ENCODE measurements around the gene RPS29.

The RPS29 gene

DNA sequence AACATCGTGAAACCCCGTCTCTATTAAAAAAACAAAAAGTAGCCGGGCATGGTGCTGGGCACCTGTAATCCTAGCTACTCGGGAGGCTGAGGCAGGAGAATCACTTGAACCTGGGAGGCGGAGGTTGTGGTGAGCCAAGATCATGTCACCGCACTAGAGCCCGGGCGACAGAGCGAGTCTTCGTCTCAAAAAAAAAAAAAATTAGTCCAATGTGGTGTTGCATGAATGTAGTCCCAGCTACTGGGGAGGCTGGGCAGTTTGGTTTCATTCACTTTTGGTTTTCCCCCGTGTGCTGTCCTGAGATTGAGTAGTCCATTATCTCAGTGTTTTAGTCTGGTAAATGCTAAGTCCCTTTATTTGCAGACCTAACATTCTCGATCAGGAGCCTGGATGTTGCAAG is 19.5 kb downstream of the RPS29 start:
- Histone ChIP-seq H3K9me3 (ENCODE audit: low read depth, low read length) (no peaks in the 10 kb centered on the region), H3K27ac (no peak overlapping the region), H3K4me3 (no peak overlapping the region), H3K36me3 (ENCODE audit: insufficient read depth, low read length) (no peaks in the 10 kb centered on the region), H3K9ac (ENCODE audit: insufficient read length) (no peak overlapping the region)
- no peak for TF ChIP-seq EZH2 (IDR thresholded peaks at IDR 0.05)
- TF ChIP-seq FOXP2 (optimal IDR thresholded peaks at IDR 0.05; ENCODE audit: control extremely low read depth, extremely low read length, insufficient read depth) = no peak
- no peak for TF ChIP-seq POLR2AphosphoS5 (IDR thresholded peaks at IDR 0.05; ENCODE audit: borderline replicate concordance, low read depth, low read length)
- DNase-seq (ENCODE audit: low read depth, low spot score) = no peak

DNA sequence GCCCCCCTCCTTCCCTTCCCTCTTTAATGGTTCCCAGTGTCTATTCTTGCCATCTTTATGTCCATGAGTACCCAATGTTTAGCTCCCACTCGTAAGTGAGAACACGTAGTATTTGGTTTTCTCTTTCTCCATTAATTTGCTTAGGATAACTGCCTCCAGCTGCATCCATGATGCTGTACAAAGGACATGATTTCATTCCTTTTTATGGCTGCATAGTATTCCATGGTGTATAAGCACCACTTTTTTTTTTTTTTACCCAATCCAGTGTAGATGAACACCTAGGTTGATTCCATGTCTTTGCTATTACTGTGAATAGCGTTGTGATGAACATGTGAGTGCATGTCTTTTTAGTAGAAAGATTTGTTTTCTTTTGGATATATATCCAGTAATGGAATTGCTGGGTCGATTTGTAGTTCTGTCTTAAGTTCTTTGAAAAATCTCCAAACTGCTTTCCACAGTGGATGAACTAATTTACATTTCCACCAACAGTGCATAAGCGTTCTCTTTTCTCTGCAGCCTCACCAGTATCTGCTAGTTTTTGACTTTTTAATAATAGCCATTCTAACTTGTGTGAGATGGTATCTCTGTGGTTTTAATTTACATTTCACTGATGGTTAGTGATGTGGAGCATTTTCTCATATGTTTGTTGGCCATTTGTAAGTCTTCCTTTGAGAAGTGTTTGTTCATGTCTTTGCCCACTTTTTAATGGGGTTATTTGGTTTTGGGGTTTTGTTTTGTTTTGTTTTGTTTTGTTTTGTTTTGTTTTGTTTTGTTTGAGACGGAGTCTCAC is 26.0 kb downstream of the RPS29 start:
- DNase-seq (ENCODE audit: low read depth, low spot score) = no peak
- no peak overlapping the region for H3K27ac ChIP-seq
- no peak for TF ChIP-seq EZH2 (IDR thresholded peaks at IDR 0.05)
- TF ChIP-seq POLR2AphosphoS5 (IDR thresholded peaks at IDR 0.05; ENCODE audit: borderline replicate concordance, low read depth, low read length) = no peak
- no peak for TF ChIP-seq FOXP2 (optimal IDR thresholded peaks at IDR 0.05; ENCODE audit: control extremely low read depth, extremely low read length, insufficient read depth)
- H3K4me3 ChIP-seq = no peak overlapping the region
- H3K36me3 ChIP-seq (ENCODE audit: insufficient read depth, low read length) = no peaks in the 10 kb centered on the region
- H3K9me3 ChIP-seq (ENCODE audit: low read depth, low read length) = no peaks in the 10 kb centered on the region
- no peak overlapping the region for H3K9ac ChIP-seq (ENCODE audit: insufficient read length)

DNA sequence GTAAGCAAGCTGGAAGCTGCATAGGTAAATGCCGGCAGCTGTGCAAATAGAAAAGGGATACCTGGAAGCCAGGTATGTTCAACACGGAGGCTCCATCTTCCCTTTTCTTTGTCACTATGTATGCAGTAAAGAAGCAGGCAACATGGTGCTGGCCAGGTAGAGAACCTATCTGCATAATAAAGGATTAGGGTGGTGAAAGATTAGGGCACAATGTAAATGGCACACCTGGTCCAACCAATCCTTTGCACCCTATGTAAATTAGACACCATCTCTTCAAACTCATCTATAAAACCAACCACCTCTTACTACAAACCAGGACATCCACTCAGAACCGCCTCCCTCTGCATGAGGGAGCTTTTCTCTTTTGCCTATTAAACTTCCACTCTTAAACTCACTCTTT is 32.3 kb downstream of the RPS29 start:
- no peak overlapping the region for H3K9ac ChIP-seq (ENCODE audit: insufficient read length)
- H3K36me3 ChIP-seq (ENCODE audit: insufficient read depth, low read length) = no peaks in the 10 kb centered on the region
- H3K27ac ChIP-seq = no peak overlapping the region
- no peak for DNase-seq (ENCODE audit: low read depth, low spot score)
- H3K4me3 ChIP-seq = no peak overlapping the region
- TF ChIP-seq FOXP2 (optimal IDR thresholded peaks at IDR 0.05; ENCODE audit: control extremely low read depth, extremely low read length, insufficient read depth) = no peak
- TF ChIP-seq EZH2 (IDR thresholded peaks at IDR 0.05) = no peak
- no peak for TF ChIP-seq POLR2AphosphoS5 (IDR thresholded peaks at IDR 0.05; ENCODE audit: borderline replicate concordance, low read depth, low read length)
- no peaks in the 10 kb centered on the region for H3K9me3 ChIP-seq (ENCODE audit: low read depth, low read length)

DNA sequence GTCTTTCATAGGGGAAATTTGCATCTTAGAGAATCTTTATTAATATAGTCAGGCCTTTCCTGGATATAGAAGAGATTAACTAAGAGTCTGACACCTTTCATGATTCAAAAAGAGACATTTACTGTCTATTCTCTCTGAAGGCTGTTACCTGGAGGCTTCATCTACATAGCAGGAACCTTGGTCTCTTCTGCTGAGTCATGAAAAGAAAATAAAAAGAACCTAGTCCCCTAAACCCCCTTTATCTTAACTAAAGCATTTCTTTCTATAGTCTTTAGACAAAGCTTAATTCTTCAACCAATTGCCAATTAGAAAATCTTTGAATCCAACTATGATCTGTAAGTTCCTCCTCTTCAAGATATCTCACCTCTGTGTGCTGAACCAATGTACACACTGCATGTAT is 33.1 kb downstream of the RPS29 start:
- H3K9ac ChIP-seq (ENCODE audit: insufficient read length) = no peak overlapping the region

DNA sequence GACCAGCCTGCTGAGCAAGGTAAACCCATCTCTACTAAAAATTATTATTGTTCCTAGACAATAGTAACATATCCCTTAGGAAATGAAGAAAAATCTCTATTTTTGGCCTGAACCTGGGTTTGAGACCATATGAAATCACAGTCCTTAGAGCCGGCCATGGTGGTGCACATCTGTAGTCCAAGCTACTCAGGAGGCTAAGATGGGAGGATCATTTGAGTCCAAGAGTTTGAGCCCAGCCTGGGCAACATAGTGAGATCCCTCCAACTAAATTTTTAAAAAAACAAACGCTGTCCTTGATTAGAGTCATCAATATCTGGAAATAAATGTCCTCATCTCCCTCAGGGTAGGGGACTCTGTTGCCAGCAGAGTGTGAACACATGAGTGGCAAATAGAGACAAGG is 34.6 kb downstream of the RPS29 start:
- no peak for DNase-seq (ENCODE audit: low read depth, low spot score)
- Histone ChIP-seq H3K27ac (no peak overlapping the region), H3K9ac (ENCODE audit: insufficient read length) (no peak overlapping the region), H3K36me3 (ENCODE audit: insufficient read depth, low read length) (no peaks in the 10 kb centered on the region), H3K9me3 (ENCODE audit: low read depth, low read length) (no peaks in the 10 kb centered on the region), H3K4me3 (no peak overlapping the region)
- TF ChIP-seq FOXP2 (optimal IDR thresholded peaks at IDR 0.05; ENCODE audit: control extremely low read depth, extremely low read length, insufficient read depth) (no peak), POLR2AphosphoS5 (IDR thresholded peaks at IDR 0.05; ENCODE audit: borderline replicate concordance, low read depth, low read length) (no peak), EZH2 (IDR thresholded peaks at IDR 0.05) (no peak)

More for the DNA sequence above, 33.1 kb downstream of the RPS29 start:
- no peak overlapping the region for H3K27ac ChIP-seq
- no peak overlapping the region for H3K4me3 ChIP-seq
- no peak for TF ChIP-seq FOXP2 (optimal IDR thresholded peaks at IDR 0.05; ENCODE audit: control extremely low read depth, extremely low read length, insufficient read depth)
- no peak for TF ChIP-seq EZH2 (IDR thresholded peaks at IDR 0.05)
- no peak for TF ChIP-seq POLR2AphosphoS5 (IDR thresholded peaks at IDR 0.05; ENCODE audit: borderline replicate concordance, low read depth, low read length)
- no peaks in the 10 kb centered on the region for H3K9me3 ChIP-seq (ENCODE audit: low read depth, low read length)
- no peak for DNase-seq (ENCODE audit: low read depth, low spot score)
- no peaks in the 10 kb centered on the region for H3K36me3 ChIP-seq (ENCODE audit: insufficient read depth, low read length)

DNA sequence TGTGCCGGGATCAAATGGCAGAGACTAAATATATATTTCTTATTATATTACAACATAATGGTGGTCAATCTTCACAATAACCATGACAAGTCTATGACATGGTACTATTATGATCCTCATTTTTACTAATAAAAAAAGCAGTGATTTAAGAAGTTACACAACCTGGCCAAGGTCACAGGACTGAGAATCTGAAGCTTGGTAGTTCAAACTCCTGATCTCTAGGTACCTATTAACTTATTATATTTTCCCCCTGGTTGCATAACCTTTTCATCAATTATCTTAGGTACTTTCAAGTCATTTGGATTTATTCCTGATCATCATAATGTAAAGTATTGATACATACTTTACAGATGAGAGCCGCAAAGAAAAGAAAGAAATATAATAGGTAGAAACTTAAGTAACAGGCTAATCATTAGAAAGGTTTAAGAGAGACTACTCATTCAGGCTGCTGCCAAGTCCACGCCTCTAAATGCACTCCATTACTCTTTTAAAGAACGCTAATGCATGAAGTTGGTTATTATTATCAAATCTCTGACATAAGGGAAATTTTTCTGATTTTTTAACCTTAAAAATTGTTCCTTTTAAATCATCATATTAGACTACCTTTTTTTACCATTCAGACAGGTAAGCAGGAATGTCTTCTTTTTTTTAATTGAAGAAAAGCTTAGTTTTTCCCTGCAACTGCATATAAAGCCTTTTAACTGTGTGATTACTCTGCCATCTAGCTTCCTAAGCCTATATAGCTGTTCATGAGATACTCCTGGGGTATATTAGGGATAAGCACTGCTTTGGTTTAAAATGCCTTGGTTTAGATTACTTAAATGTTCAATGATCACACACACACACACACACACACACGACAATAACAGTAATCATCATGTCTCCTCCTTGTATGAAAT is 35.6 kb downstream of the RPS29 start:
- no peak overlapping the region for H3K4me3 ChIP-seq
- TF ChIP-seq POLR2AphosphoS5 (IDR thresholded peaks at IDR 0.05; ENCODE audit: borderline replicate concordance, low read depth, low read length) = no peak
- TF ChIP-seq EZH2 (IDR thresholded peaks at IDR 0.05) = no peak
- TF ChIP-seq FOXP2 (optimal IDR thresholded peaks at IDR 0.05; ENCODE audit: control extremely low read depth, extremely low read length, insufficient read depth) = no peak
- no peak for DNase-seq (ENCODE audit: low read depth, low spot score)

DNA sequence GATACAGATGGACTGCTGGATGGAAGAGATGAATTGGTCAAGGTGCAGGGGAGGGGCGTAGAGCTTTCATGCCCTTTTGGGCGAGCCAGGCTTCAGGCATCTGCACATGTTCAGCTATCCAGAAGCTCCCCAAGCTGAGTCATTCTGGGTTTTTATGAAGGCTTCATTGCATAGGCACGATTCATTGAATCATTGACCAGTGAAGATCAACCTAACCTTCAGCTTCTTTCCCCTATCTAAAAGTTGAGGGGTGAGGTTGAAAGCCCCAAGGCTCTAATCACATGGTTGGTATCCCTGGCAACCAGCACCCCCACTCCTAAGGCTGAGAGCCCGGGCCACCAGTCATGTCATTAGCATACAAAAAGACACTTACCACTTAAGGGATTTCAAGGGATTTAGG is 36.3 kb downstream of the RPS29 start:
- no peak for DNase-seq (ENCODE audit: low read depth, low spot score)
- Histone ChIP-seq H3K36me3 (ENCODE audit: insufficient read depth, low read length) (no peaks in the 10 kb centered on the region), H3K9ac (ENCODE audit: insufficient read length) (no peak overlapping the region), H3K27ac (no peak overlapping the region), H3K9me3 (ENCODE audit: low read depth, low read length) (no peaks in the 10 kb centered on the region), H3K4me3 (no peak overlapping the region)
- TF ChIP-seq EZH2 (IDR thresholded peaks at IDR 0.05) (no peak), POLR2AphosphoS5 (IDR thresholded peaks at IDR 0.05; ENCODE audit: borderline replicate concordance, low read depth, low read length) (no peak), FOXP2 (optimal IDR thresholded peaks at IDR 0.05; ENCODE audit: control extremely low read depth, extremely low read length, insufficient read depth) (no peak)

More for the DNA sequence above, 35.6 kb downstream of the RPS29 start:
- Histone ChIP-seq H3K27ac (no peak overlapping the region), H3K9ac (ENCODE audit: insufficient read length) (no peak overlapping the region), H3K9me3 (ENCODE audit: low read depth, low read length) (no peaks in the 10 kb centered on the region), H3K36me3 (ENCODE audit: insufficient read depth, low read length) (no peaks in the 10 kb centered on the region)

DNA sequence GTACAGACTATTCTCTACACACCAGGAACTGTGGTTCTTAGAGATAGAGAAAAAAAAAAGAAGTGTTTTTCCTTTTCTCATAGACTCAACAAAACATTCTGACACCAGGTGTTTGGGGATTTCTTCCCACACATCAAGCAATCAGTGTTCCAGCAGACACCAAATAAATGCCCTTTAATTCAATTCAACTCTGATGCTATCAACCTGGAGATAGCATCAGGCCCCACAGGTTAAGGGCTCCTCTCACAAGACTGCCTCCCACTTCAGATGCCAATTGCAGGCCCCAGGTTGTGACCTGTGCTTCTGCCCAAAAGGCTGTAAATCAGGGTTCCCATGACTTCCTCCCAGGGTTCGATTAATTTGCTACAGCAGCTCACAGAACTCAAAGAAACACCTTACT is 36.7 kb downstream of the RPS29 start:
- Histone ChIP-seq H3K9ac (ENCODE audit: insufficient read length) (no peak overlapping the region), H3K4me3 (no peak overlapping the region), H3K9me3 (ENCODE audit: low read depth, low read length) (no peaks in the 10 kb centered on the region), H3K27ac (no peak overlapping the region), H3K36me3 (ENCODE audit: insufficient read depth, low read length) (no peaks in the 10 kb centered on the region)
- TF ChIP-seq POLR2AphosphoS5 (IDR thresholded peaks at IDR 0.05; ENCODE audit: borderline replicate concordance, low read depth, low read length) (no peak), EZH2 (IDR thresholded peaks at IDR 0.05) (no peak), FOXP2 (optimal IDR thresholded peaks at IDR 0.05; ENCODE audit: control extremely low read depth, extremely low read length, insufficient read depth) (no peak)
- no peak for DNase-seq (ENCODE audit: low read depth, low spot score)

All from SK-N-MC (cell line).